Endothelial cell of coronary artery (primary cell): ENCODE results near the gene IWS1. TPM values are rescaled to one million over a fixed set of nuclear protein-coding genes. Genes with fewer than 3 reads are reported as not detected.

Experiments
- total RNA-seq: library from RNA; depleted of rRNA; stranded (reverse); fragments of >200 nt; gene quantifications from 2 replicates; pipeline ENCODE4 v1.2.3, GENCODE V29; 2014

The IWS1 gene
- 44.4 and 53.7 TPM in 2 replicates for total RNA-seq

GRCh38 chr2:127526132-127527000 lies at the start of gene IWS1:
IWS1 (minus strand) TSS chr2:127526489; CDS start chr2:127526208, 281 bp downstream.

GRCh38 chr2:127535422-127535901 lies 9.2 kb upstream of the IWS1 start, which contains the start of gene MYO7B:
MYO7B (plus strand) TSS chr2:127535683; CDS start chr2:127559723, 24,040 bp downstream.

Other genes with a start within 250 kb of the IWS1 start
- gene ERCC3, start 232.3 kb downstream of the IWS1 start, total RNA-seq: 30.0 and 37.6 TPM in 2 replicates
- 10.1 and 14.4 TPM in 2 replicates for gene MAP3K2, start 138.5 kb downstream of the IWS1 start, total RNA-seq
- not detected in 2 replicates for gene PROC, start 108.1 kb downstream of the IWS1 start, total RNA-seq
- 0.09 and 0.47 TPM in 2 replicates for gene MYO7B, start 9.2 kb upstream of the IWS1 start, total RNA-seq
- gene GPR17, start 119.7 kb upstream of the IWS1 start, total RNA-seq: not detected in 2 replicates
- 9.4 and 22.1 TPM in 2 replicates for gene LIMS2, start 149.0 kb upstream of the IWS1 start, total RNA-seq
- 2.7 and 2.9 TPM in 2 replicates for gene SFT2D3, start 175.0 kb upstream of the IWS1 start, total RNA-seq